NT2/D1 (cell line): ENCODE measurements around the gene KCNJ13.

Source experiments
- DNase-seq: peaks from one replicate; pipeline ENCODE4 v3.0.0-alpha.2; 2011; ENCODE audit warnings: low read depth, low spot score
- H3K27me3 ChIP-seq: 2 replicates; pipeline ENCODE4 v1.6.0; 2011; ENCODE audit warnings: mild to moderate bottlenecking; ENCODE audit not compliant: insufficient read length, insufficient read depth
- H3K36me3 ChIP-seq: 2 replicates; pipeline ENCODE4 v1.6.1; 2011; ENCODE audit warnings: mild to moderate bottlenecking, low read length, mixed read lengths; ENCODE audit not compliant: insufficient read depth, insufficient read length
- H3K4me1 ChIP-seq: 2 replicates; pipeline ENCODE4 v1.5.1; 2011; ENCODE audit not compliant: insufficient read depth, insufficient read length
- H3K4me3 ChIP-seq: 2 replicates; pipeline ENCODE4 v1.5.1; 2011; ENCODE audit warnings: low read depth; ENCODE audit not compliant: insufficient read length
- H3K9ac ChIP-seq: 2 replicates; pipeline ENCODE4 v1.6.0; 2011; ENCODE audit warnings: low read depth; ENCODE audit not compliant: insufficient read length
- H3K9me3 ChIP-seq: 2 replicates; pipeline ENCODE4 v1.5.1; 2011; ENCODE audit warnings: mild to moderate bottlenecking, low read length; ENCODE audit not compliant: insufficient read depth
- SUZ12 ChIP-seq: IDR thresholded peaks from 2 replicates; pipeline ENCODE4 v1.6.1; 2011; ENCODE audit not compliant: insufficient read length, insufficient read depth; ENCODE audit errors: extremely low read depth
- YY1 ChIP-seq: IDR thresholded peaks from 2 replicates; pipeline ENCODE4 v1.6.1; 2011; ENCODE audit not compliant: insufficient read length, insufficient read depth
- ZNF274 ChIP-seq: IDR thresholded peaks from 2 replicates; pipeline ENCODE4 v1.6.1; 2011; ENCODE audit warnings: mild to moderate bottlenecking, low read depth, low read length

Gene KCNJ13

GRCh38 chr2:232767866-232768265 lies 8.5 kb downstream of the KCNJ13 start:
- TF ChIP-seq SUZ12, result no peak
- no peak for TF ChIP-seq ZNF274
- no peak for TF ChIP-seq YY1
- H3K9ac ChIP-seq, result no peak overlapping the region
- peaks cover 68% of the 10 kb centered on the region for H3K36me3 ChIP-seq
- DNase-seq, result no peak
- H3K4me1 ChIP-seq, result no peaks in the 10 kb centered on the region
- H3K9me3 ChIP-seq, result no peaks in the 10 kb centered on the region
- no peaks in the 10 kb centered on the region for H3K27me3 ChIP-seq
- H3K4me3 ChIP-seq, result no peak overlapping the region

GRCh38 chr2:232761301-232761907 lies 15.0 kb downstream of the KCNJ13 start:
- no peak overlapping the region for H3K9ac ChIP-seq
- H3K4me1 ChIP-seq, result no peaks in the 10 kb centered on the region
- no peak for DNase-seq
- peaks cover 66% of the 10 kb centered on the region for H3K36me3 ChIP-seq
- H3K27me3 ChIP-seq, result no peaks in the 10 kb centered on the region
- H3K9me3 ChIP-seq, result no peaks in the 10 kb centered on the region
- TF ChIP-seq YY1 (no peak), ZNF274 (no peak)
- H3K4me3 ChIP-seq, result no peak overlapping the region

DNA sequence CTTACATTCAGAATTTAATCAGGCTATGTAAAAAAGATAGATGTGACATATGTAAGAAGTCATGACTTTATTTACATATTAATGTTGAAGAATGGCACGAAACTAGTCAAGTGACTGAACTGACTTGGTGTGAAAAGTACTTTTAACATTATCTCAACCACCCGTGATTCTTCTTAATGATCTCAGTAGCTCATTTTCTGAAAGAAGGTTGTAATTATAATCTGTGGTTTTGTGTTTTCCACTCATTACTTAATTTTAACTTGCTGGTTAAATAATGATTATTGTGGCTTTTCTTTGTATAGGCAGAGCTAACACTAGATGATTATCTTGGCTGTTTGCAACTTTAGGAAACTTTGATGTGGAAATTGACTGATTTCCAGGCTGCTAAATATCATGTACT lies 18.5 kb downstream of the KCNJ13 start:
- peaks cover 63% of the 10 kb centered on the region for H3K36me3 ChIP-seq
- no peaks in the 10 kb centered on the region for H3K9me3 ChIP-seq
- DNase-seq, result no peak
- H3K4me3 ChIP-seq, result no peak overlapping the region
- H3K4me1 ChIP-seq, result no peaks in the 10 kb centered on the region
- TF ChIP-seq SUZ12 (no peak), YY1 (no peak), ZNF274 (no peak)
- no peak overlapping the region for H3K9ac ChIP-seq
- no peaks in the 10 kb centered on the region for H3K27me3 ChIP-seq

GRCh38 chr2:232750135-232750671 lies 26.2 kb downstream of the KCNJ13 start:
- Histone ChIP-seq H3K4me3 (no peak overlapping the region), H3K36me3 (peaks cover 68% of the 10 kb centered on the region), H3K27me3 (no peaks in the 10 kb centered on the region), H3K4me1 (no peaks in the 10 kb centered on the region), H3K9ac (no peak overlapping the region), H3K9me3 (no peaks in the 10 kb centered on the region)
- no peak for DNase-seq
- TF ChIP-seq SUZ12 (no peak), YY1 (no peak), ZNF274 (no peak)

GRCh38 chr2:232749331-232749730 lies 27.0 kb downstream of the KCNJ13 start:
- H3K27me3 ChIP-seq, result no peaks in the 10 kb centered on the region
- H3K4me3 ChIP-seq, result no peak overlapping the region
- no peak for DNase-seq
- H3K36me3 ChIP-seq, result peaks cover 61% of the 10 kb centered on the region
- no peak overlapping the region for H3K9ac ChIP-seq
- H3K4me1 ChIP-seq, result no peaks in the 10 kb centered on the region
- TF ChIP-seq SUZ12 (no peak), YY1 (no peak), ZNF274 (no peak)
- no peaks in the 10 kb centered on the region for H3K9me3 ChIP-seq

GRCh38 chr2:232748038-232748437 lies 28.3 kb downstream of the KCNJ13 start:
- no peak for DNase-seq
- Histone ChIP-seq H3K36me3 (peaks cover 53% of the 10 kb centered on the region), H3K27me3 (no peaks in the 10 kb centered on the region), H3K4me1 (no peaks in the 10 kb centered on the region), H3K9me3 (no peaks in the 10 kb centered on the region), H3K9ac (no peak overlapping the region), H3K4me3 (no peak overlapping the region)
- no peak for TF ChIP-seq YY1
- no peak for TF ChIP-seq SUZ12
- no peak for TF ChIP-seq ZNF274

DNA sequence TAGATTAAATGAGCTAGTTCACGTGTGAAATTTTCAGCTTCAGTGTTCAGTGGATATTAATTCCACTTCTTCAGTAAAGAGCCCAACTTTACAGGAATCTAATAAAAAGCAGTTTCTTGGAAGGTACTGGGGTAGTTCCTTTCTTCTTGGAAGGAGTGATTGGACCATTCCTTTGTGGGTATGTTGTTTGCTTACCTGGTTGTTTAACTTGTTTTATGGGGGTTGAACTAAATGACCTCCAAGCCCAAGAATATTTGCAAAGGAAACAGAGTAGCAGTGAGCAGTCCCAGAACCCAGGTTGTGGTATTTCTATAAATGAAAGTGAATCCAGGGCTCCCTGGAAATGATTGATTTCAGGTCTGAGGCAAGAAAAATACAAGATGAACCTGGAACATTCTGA lies 31.4 kb downstream of the KCNJ13 start:
- TF ChIP-seq YY1 (no peak), SUZ12 (no peak), ZNF274 (no peak)
- Histone ChIP-seq H3K4me3 (no peak overlapping the region), H3K27me3 (no peaks in the 10 kb centered on the region), H3K9me3 (no peaks in the 10 kb centered on the region), H3K9ac (no peak overlapping the region), H3K36me3 (peaks cover 33% of the 10 kb centered on the region), H3K4me1 (no peaks in the 10 kb centered on the region)
- no peak for DNase-seq

- H3K27me3 ChIP-seq, result no peaks in the 10 kb centered on the region
- no peaks in the 10 kb centered on the region for H3K4me1 ChIP-seq
- no peaks in the 10 kb centered on the region for H3K9me3 ChIP-seq
- peaks cover 21% of the 10 kb centered on the region for H3K36me3 ChIP-seq
- TF ChIP-seq ZNF274 (no peak), SUZ12 (no peak), YY1 (no peak)
- DNase-seq, result no peak
- H3K4me3 ChIP-seq, result no peak overlapping the region
- no peak overlapping the region for H3K9ac ChIP-seq
Measured at GRCh38 chr2:232741972-232742371, 34.4 kb downstream of the KCNJ13 start.
